ENCODE data around the gene MYOM3. TPM values are rescaled to one million over a fixed set of nuclear protein-coding genes. Genes with fewer than 3 reads are reported as not detected.

Gene MYOM3
- total and polyA plus RNA-seq, 2 of the 13 experiments (the other 11 are each of a cell fraction or from before 2014, with no cell fraction given) = 5.8 to 15.3 TPM

DNA sequence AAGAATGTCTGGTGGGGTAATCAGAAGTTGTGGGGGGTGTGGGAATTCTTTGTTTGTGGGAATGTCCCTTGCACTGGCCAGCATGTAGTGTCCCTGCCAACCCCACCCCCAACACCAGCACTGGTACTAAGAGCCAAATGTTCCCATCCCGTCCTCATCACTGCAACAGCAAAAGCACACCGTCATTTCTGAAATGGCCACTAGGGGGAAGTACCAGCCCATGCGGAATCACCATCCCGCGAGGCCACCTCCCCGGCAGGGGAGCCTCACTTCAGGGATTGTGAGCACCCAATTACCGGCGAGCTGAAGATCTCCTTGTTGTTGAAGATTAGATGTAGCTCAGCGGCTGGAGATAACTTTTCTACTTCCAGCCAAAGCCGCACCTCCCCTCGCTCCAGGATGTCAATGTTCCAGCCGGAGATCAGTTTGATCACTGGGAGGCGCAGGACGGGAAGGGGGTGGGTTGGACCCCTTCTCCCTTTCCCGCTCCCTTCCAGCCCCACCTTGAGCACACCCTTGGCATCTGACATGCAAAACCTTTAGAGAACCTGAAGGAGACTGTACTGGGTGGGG lies 41.0 kb downstream of the MYOM3 start (continued):
- TF ChIP-seq RXRB (CRISPR knock-in tag; IDR thresholded peaks at IDR 0.05; ENCODE audit: borderline replicate concordance) (peak; percentile 22; the same call in 1 of the 2 replicates), THAP11 (CRISPR knock-in tag; IDR thresholded peaks at IDR 0.05) (no peak), FLYWCH1 (CRISPR knock-in tag; IDR thresholded peaks at IDR 0.05) (no peak), MXD4 (CRISPR knock-in tag; IDR thresholded peaks at IDR 0.05) (0 out of 2 replicates have a peak, but pooled peaks have one; percentile 25), ZFP41 (CRISPR knock-in tag; IDR thresholded peaks at IDR 0.05; ENCODE audit: borderline replicate concordance) (no peak), XRCC5 (optimal IDR thresholded peaks at IDR 0.05; ENCODE audit: low read length) (peak; percentile 78), ZNF574 (CRISPR knock-in tag; IDR thresholded peaks at IDR 0.05) (0 out of 2 replicates have a peak, but pooled peaks have one; percentile 22), IRF2 (CRISPR knock-in tag; IDR thresholded peaks at IDR 0.05) (peak; percentile 51; the same call in 1 of the 2 replicates), ZIK1 (CRISPR knock-in tag; IDR thresholded peaks at IDR 0.05; ENCODE audit: borderline replicate concordance, low read depth) (no peak), KDM2A (CRISPR knock-in tag; IDR thresholded peaks at IDR 0.05; ENCODE audit: borderline replicate concordance, low read depth) (peak; percentile 73; the same call in 1 of the 2 replicates), ZNF331 (CRISPR knock-in tag; IDR thresholded peaks at IDR 0.05) (0 out of 2 replicates have a peak, but pooled peaks have one; percentile 42), FOSL2 (CRISPR knock-in tag; IDR thresholded peaks at IDR 0.05) (peak; percentile 14; the same call in 1 of the 2 replicates), ZNF83 (CRISPR knock-in tag; IDR thresholded peaks at IDR 0.05; ENCODE audit: borderline replicate concordance) (0 out of 2 replicates have a peak, but pooled peaks have one; percentile 53), MYC (CRISPR knock-in tag; IDR thresholded peaks at IDR 0.05; ENCODE audit: borderline replicate concordance) (peak; percentile 25; the same call in 1 of the 2 replicates), ZNF160 (CRISPR knock-in tag; IDR thresholded peaks at IDR 0.05) (no peak)
- TF ChIP-seq, protein P1, sequence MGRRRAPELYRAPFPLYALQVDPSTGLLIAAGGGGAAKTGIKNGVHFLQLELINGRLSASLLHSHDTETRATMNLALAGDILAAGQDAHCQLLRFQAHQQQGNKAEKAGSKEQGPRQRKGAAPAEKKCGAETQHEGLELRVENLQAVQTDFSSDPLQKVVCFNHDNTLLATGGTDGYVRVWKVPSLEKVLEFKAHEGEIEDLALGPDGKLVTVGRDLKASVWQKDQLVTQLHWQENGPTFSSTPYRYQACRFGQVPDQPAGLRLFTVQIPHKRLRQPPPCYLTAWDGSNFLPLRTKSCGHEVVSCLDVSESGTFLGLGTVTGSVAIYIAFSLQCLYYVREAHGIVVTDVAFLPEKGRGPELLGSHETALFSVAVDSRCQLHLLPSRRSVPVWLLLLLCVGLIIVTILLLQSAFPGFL (CRISPR knock-in tag; IDR thresholded peaks at IDR 0.05) = no peak
- TF ChIP-seq, protein P2, sequence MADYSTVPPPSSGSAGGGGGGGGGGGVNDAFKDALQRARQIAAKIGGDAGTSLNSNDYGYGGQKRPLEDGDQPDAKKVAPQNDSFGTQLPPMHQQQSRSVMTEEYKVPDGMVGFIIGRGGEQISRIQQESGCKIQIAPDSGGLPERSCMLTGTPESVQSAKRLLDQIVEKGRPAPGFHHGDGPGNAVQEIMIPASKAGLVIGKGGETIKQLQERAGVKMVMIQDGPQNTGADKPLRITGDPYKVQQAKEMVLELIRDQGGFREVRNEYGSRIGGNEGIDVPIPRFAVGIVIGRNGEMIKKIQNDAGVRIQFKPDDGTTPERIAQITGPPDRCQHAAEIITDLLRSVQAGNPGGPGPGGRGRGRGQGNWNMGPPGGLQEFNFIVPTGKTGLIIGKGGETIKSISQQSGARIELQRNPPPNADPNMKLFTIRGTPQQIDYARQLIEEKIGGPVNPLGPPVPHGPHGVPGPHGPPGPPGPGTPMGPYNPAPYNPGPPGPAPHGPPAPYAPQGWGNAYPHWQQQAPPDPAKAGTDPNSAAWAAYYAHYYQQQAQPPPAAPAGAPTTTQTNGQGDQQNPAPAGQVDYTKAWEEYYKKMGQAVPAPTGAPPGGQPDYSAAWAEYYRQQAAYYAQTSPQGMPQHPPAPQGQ (CRISPR knock-in tag; IDR thresholded peaks at IDR 0.05; ENCODE audit: borderline replicate concordance) = no peak
- TF ChIP-seq, protein P3, sequence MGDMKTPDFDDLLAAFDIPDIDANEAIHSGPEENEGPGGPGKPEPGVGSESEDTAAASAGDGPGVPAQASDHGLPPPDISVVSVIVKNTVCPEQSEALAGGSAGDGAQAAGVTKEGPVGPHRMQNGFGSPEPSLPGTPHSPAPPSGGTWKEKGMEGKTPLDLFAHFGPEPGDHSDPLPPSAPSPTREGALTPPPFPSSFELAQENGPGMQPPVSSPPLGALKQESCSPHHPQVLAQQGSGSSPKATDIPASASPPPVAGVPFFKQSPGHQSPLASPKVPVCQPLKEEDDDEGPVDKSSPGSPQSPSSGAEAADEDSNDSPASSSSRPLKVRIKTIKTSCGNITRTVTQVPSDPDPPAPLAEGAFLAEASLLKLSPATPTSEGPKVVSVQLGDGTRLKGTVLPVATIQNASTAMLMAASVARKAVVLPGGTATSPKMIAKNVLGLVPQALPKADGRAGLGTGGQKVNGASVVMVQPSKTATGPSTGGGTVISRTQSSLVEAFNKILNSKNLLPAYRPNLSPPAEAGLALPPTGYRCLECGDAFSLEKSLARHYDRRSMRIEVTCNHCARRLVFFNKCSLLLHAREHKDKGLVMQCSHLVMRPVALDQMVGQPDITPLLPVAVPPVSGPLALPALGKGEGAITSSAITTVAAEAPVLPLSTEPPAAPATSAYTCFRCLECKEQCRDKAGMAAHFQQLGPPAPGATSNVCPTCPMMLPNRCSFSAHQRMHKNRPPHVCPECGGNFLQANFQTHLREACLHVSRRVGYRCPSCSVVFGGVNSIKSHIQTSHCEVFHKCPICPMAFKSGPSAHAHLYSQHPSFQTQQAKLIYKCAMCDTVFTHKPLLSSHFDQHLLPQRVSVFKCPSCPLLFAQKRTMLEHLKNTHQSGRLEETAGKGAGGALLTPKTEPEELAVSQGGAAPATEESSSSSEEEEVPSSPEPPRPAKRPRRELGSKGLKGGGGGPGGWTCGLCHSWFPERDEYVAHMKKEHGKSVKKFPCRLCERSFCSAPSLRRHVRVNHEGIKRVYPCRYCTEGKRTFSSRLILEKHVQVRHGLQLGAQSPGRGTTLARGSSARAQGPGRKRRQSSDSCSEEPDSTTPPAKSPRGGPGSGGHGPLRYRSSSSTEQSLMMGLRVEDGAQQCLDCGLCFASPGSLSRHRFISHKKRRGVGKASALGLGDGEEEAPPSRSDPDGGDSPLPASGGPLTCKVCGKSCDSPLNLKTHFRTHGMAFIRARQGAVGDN (CRISPR knock-in tag; IDR thresholded peaks at IDR 0.05) = peak; percentile 50

Measured in HepG2 (cell line).